DND-41 (cell line): Measurements from ENCODE around the gene OR5AN1.
"Not testable (repeated sequence)": the region's sequence is repeated elsewhere in the genome, so short reads cannot be mapped to it uniquely, and the experiment has no call there.

Source experiments
- EZH2 ChIP-seq: IDR thresholded peaks from 3 replicates; pipeline ENCODE4 v1.6.1; 2012; ENCODE audit warnings: borderline replicate concordance, low read depth, mild to moderate bottlenecking, moderate library complexity, low read length, inconsistent platforms; ENCODE audit not compliant: severe bottlenecking
- TF ChIP-seq, protein P1 (sequence below): IDR thresholded peaks from 2 replicates; pipeline ENCODE4 v1.5.1; 2012; ENCODE audit warnings: borderline replicate concordance, low read length, moderate library complexity, mild to moderate bottlenecking; ENCODE audit not compliant: poor library complexity, severe bottlenecking; ENCODE audit errors: extremely low read depth

GRCh38 chr11:59349657-59350056 lies 9.0 kb upstream of the OR5AN1 start:
- TF ChIP-seq, protein P1, sequence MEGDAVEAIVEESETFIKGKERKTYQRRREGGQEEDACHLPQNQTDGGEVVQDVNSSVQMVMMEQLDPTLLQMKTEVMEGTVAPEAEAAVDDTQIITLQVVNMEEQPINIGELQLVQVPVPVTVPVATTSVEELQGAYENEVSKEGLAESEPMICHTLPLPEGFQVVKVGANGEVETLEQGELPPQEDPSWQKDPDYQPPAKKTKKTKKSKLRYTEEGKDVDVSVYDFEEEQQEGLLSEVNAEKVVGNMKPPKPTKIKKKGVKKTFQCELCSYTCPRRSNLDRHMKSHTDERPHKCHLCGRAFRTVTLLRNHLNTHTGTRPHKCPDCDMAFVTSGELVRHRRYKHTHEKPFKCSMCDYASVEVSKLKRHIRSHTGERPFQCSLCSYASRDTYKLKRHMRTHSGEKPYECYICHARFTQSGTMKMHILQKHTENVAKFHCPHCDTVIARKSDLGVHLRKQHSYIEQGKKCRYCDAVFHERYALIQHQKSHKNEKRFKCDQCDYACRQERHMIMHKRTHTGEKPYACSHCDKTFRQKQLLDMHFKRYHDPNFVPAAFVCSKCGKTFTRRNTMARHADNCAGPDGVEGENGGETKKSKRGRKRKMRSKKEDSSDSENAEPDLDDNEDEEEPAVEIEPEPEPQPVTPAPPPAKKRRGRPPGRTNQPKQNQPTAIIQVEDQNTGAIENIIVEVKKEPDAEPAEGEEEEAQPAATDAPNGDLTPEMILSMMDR, result not testable (repeated sequence)
- TF ChIP-seq EZH2, result not testable (repeated sequence)
